Calu3 (cell line): ENCODE measurements around the gene CYTL1. TPM values are rescaled to one million over a fixed set of nuclear protein-coding genes. Genes with fewer than 3 reads are reported as not detected.

Experiments
- BruUV-seq: library from RNA; stranded (reverse); fragments of 400-500 nt; replicated peaks from 2 replicates; lab custom pipeline; 2021; lab: Mats Ljungman, UMichigan
- CTCF ChIA-PET: fragments of 300-600 bp; sonication (Branson Sonifier 250); formaldehyde crosslinking; loops from one replicate; lab custom pipeline; 2022; ENCODE audit warnings: antibody characterized with exemption; lab: Charles Lee
- DNase-seq: peaks from one replicate; pipeline ENCODE4 v3.0.0; 2022
- H3K27ac Mint-ChIP-seq: one replicate; pipeline ENCODE4 v1.8.0; 2022; ENCODE audit warnings: mixed read lengths; ENCODE audit not compliant: unreplicated experiment
- H3K27me3 Mint-ChIP-seq: one replicate; pipeline ENCODE4 v1.8.0; 2022; ENCODE audit warnings: mixed read lengths; ENCODE audit not compliant: unreplicated experiment
- H3K36me3 Mint-ChIP-seq: one replicate; pipeline ENCODE4 v1.8.0; 2022; ENCODE audit warnings: mild to moderate bottlenecking, moderate library complexity, mixed read lengths; ENCODE audit not compliant: insufficient read depth, unreplicated experiment
- H3K4me1 Mint-ChIP-seq: one replicate; pipeline ENCODE4 v1.8.0; 2022; ENCODE audit warnings: mild to moderate bottlenecking, low read depth, mixed read lengths; ENCODE audit not compliant: unreplicated experiment
- H3K4me3 Mint-ChIP-seq: one replicate; pipeline ENCODE4 v1.8.0; 2022; ENCODE audit warnings: mild to moderate bottlenecking, low read depth, moderate library complexity, mixed read lengths; ENCODE audit not compliant: unreplicated experiment
- H3K9me3 Mint-ChIP-seq: one replicate; pipeline ENCODE4 v1.8.0; 2022; ENCODE audit warnings: low read depth, mixed read lengths; ENCODE audit not compliant: unreplicated experiment
- CTCF ChIP-seq: fragments of 200-600 bp; IDR thresholded peaks from one replicate; pipeline ENCODE4 v1.8.0; 2022; ENCODE audit warnings: antibody characterized with exemption; ENCODE audit not compliant: unreplicated experiment
- intact Hi-C: fragments of 100-400 bp; cut with micrococcal nuclease; formaldehyde crosslinking; loops from one replicate; pipeline ENCODE4 v1.10.0; 2022; ENCODE audit not compliant: unreplicated experiment
- total RNA-seq: library from RNA; stranded (reverse); gene quantifications from 2 replicates; pipeline ENCODE4 v1.2.3, GENCODE V29; 2022

CYTL1 gene
- total RNA-seq, 1 experiment from 2014 or later, result not detected

- no peak overlapping the region for H3K4me3 Mint-ChIP-seq
- H3K27ac Mint-ChIP-seq, result no peak overlapping the region
- H3K27me3 Mint-ChIP-seq, result no peaks in the 10 kb centered on the region
- H3K9me3 Mint-ChIP-seq, result peaks cover 2% of the 10 kb centered on the region
- no TSS peak for BruUV-seq
- CTCF ChIA-PET, result interaction anchor here (0.6 kb wide), 1 partner anchor 15 kb away, joined by 3 read pairs; no protein-coding TSS in a partner anchor
- no peaks in the 10 kb centered on the region for H3K4me1 Mint-ChIP-seq
- TF ChIP-seq CTCF, result no peak
- no peaks in the 10 kb centered on the region for H3K36me3 Mint-ChIP-seq
- intact Hi-C loops, result no loop called here
- DNase-seq, result no peak
Observed at GRCh38 chr4:5020341-5020740, 1.1 kb upstream of the CYTL1 start.

GRCh38 chr4:5019796-5020195 is 538 bp upstream of the CYTL1 start:
- intact Hi-C loops, result no loop called here
- DNase-seq, result no peak
- Mint-ChIP-seq H3K36me3 (no peaks in the 10 kb centered on the region), H3K4me1 (no peaks in the 10 kb centered on the region), H3K27me3 (no peaks in the 10 kb centered on the region), H3K4me3 (no peak overlapping the region), H3K27ac (no peak overlapping the region), H3K9me3 (no peaks in the 10 kb centered on the region)
- no peak for TF ChIP-seq CTCF
- BruUV-seq, result no TSS peak
- CTCF ChIA-PET, result no interaction called here

GRCh38 chr4:5018603-5019002 is 655 bp downstream of the CYTL1 start:
- H3K4me3 Mint-ChIP-seq, result no peak overlapping the region
- TF ChIP-seq CTCF, result no peak
- H3K4me1 Mint-ChIP-seq, result no peaks in the 10 kb centered on the region
- no peaks in the 10 kb centered on the region for H3K36me3 Mint-ChIP-seq
- CTCF ChIA-PET, result no interaction called here
- H3K9me3 Mint-ChIP-seq, result no peaks in the 10 kb centered on the region
- H3K27ac Mint-ChIP-seq, result no peak overlapping the region
- H3K27me3 Mint-ChIP-seq, result no peaks in the 10 kb centered on the region
- no peak for DNase-seq
- BruUV-seq, result no TSS peak
- intact Hi-C loops, result no loop called here

GRCh38 chr4:5018096-5018495 is 1.2 kb downstream of the CYTL1 start:
- CTCF ChIA-PET, result no interaction called here

More at GRCh38 chr4:5018096-5018495, 1.2 kb downstream of the CYTL1 start:
- Mint-ChIP-seq H3K4me1 (no peaks in the 10 kb centered on the region), H3K36me3 (no peaks in the 10 kb centered on the region), H3K4me3 (no peak overlapping the region), H3K27me3 (no peaks in the 10 kb centered on the region), H3K27ac (no peak overlapping the region), H3K9me3 (no peaks in the 10 kb centered on the region)
- intact Hi-C loops, result no loop called here
- BruUV-seq, result no TSS peak
- no peak for TF ChIP-seq CTCF
- DNase-seq, result no peak
